Mesendoderm (in vitro differentiated cells): ENCODE results near the gene ANKRD40.

Source experiments
- DNase-seq: peaks from one replicate; pipeline ENCODE4 v3.0.0; 2013
- H2AK5ac ChIP-seq: 2 replicates; pipeline ENCODE4 v1.6.1; 2013; ENCODE audit warnings: low read length, inconsistent platforms
- H2BK120ac ChIP-seq: 2 replicates; pipeline ENCODE4 v1.6.1; 2013; ENCODE audit warnings: low read depth, mild to moderate bottlenecking, low read length, moderate library complexity, mixed read lengths
- H2BK15ac ChIP-seq: replicated peaks from 2 replicates; pipeline ENCODE4 v1.6.1; 2013; ENCODE audit warnings: low read depth, mild to moderate bottlenecking, moderate library complexity
- H2BK5ac ChIP-seq: 2 replicates; pipeline ENCODE4 v1.6.1; 2013; ENCODE audit warnings: low read length, inconsistent platforms
- H3K18ac ChIP-seq: 2 replicates; pipeline ENCODE4 v1.6.1; 2013; ENCODE audit warnings: mild to moderate bottlenecking, low read length, mixed read lengths
- H3K23ac ChIP-seq: one replicate; pipeline ENCODE4 v1.6.1; 2013; ENCODE audit warnings: low read length
- H3K27ac ChIP-seq: 2 replicates; pipeline ENCODE4 v1.5.1; 2013; ENCODE audit warnings: low read depth, mild to moderate bottlenecking, inconsistent platforms, low read length, moderate library complexity
- H3K27me3 ChIP-seq: 2 replicates; pipeline ENCODE4 v1.6.1; 2013; ENCODE audit warnings: low read length, control low read depth, mild to moderate bottlenecking, inconsistent platforms; ENCODE audit not compliant: insufficient read depth, poor library complexity
- H3K36me3 ChIP-seq: 2 replicates; pipeline ENCODE4 v1.6.1; 2013; ENCODE audit warnings: low read length, inconsistent platforms; ENCODE audit not compliant: control insufficient read depth, insufficient read depth
- H3K4ac ChIP-seq: one replicate; pipeline ENCODE4 v1.6.1; 2013; ENCODE audit warnings: low read depth, mild to moderate bottlenecking, low read length, moderate library complexity
- H3K4me1 ChIP-seq: 2 replicates; pipeline ENCODE4 v1.6.1; 2013; ENCODE audit warnings: low read depth, low read length, inconsistent platforms; ENCODE audit not compliant: control insufficient read depth
- H3K4me2 ChIP-seq: 2 replicates; pipeline ENCODE4 v1.6.1; 2013; ENCODE audit warnings: low read length
- H3K4me3 ChIP-seq: 2 replicates; pipeline ENCODE4 v1.5.1; 2013; ENCODE audit warnings: mild to moderate bottlenecking, low read length
- H3K56ac ChIP-seq: one replicate; pipeline ENCODE4 v1.6.1; 2013; ENCODE audit warnings: low read length
- H3K79me1 ChIP-seq: 2 replicates; pipeline ENCODE4 v1.6.1; 2013; ENCODE audit warnings: low read length, inconsistent platforms
- H3K79me2 ChIP-seq: 2 replicates; pipeline ENCODE4 v1.6.1; 2013; ENCODE audit warnings: mild to moderate bottlenecking, low read length; ENCODE audit not compliant: control insufficient read depth, insufficient read depth
- H3K9ac ChIP-seq: 2 replicates; pipeline ENCODE4 v1.6.1; 2013; ENCODE audit warnings: low read length, inconsistent platforms
- H4K5ac ChIP-seq: one replicate; pipeline ENCODE4 v1.6.1; 2013; ENCODE audit warnings: low read length
- H4K8ac ChIP-seq: one replicate; pipeline ENCODE4 v1.6.1; 2013; ENCODE audit warnings: low read depth, mild to moderate bottlenecking, control low read depth, low read length, moderate library complexity
- WGBS: extraction: QIAGEN DNeasy Blood & Tissue Kit; methylation state at CpG from one replicate; pipeline ENCODE4 v1.1.7; 2013; ENCODE audit warnings: low lambda C conversion rate, missing lambda C conversion rate; ENCODE audit not compliant: insufficient coverage; ENCODE audit errors: extremely low coverage; 5-methylcytosine and 5-hydroxymethylcytosine counted together

ANKRD40 gene

DNA sequence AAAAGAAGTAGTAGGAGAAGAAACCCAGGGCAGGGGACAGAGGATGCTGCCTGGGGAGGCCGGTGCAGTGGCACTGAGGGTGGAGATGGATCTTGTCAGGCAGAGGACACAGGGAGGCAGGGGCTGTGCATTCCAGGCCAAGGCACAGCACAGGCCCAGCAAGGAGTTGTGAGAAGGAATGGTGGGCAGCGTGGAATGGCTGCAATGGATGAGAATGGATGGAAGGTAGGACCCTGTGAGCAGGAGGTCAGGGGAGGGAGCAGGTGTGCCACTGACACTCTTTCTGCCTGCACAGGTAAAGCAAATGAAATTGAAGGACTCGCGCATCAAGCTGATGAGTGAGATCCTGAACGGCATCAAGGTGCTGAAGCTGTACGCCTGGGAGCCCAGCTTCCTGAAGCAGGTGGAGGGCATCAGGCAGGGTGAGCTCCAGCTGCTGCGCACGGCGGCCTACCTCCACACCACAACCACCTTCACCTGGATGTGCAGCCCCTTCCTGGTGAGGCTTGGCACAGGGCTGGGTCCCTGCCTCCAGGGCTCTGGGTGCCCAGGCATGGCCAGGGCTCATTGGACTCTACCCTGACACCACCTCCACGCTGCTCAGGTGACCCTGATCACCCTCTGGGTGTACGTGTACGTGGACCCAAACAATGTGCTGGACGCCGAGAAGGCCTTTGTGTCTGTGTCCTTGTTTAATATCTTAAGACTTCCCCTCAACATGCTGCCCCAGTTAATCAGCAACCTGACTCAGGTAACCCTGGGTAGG is 40.3 kb downstream of the ANKRD40 start:
- H3K23ac ChIP-seq: no peak overlapping the region
- no peak overlapping the region for H4K5ac ChIP-seq
- peaks cover 3% of the 10 kb centered on the region for H3K4me1 ChIP-seq
- H3K4me3 ChIP-seq: no peak overlapping the region
- H2AK5ac ChIP-seq: no peak overlapping the region
- H3K9ac ChIP-seq: no peak overlapping the region
- no peaks in the 10 kb centered on the region for H3K79me2 ChIP-seq
- no peak overlapping the region for H3K18ac ChIP-seq
- H3K56ac ChIP-seq: no peak overlapping the region
- no peak overlapping the region for H3K27ac ChIP-seq
- no peak overlapping the region for H2BK5ac ChIP-seq
- DNase-seq: no peak
- no peaks in the 10 kb centered on the region for H3K27me3 ChIP-seq
- no peaks in the 10 kb centered on the region for H3K36me3 ChIP-seq
- no peak overlapping the region for H2BK15ac ChIP-seq
- H2BK120ac ChIP-seq: no peak overlapping the region
- no peaks in the 10 kb centered on the region for H3K79me1 ChIP-seq
- WGBS: no CpG with 5 or more reads among the region's 14 CpGs
- H3K4me2 ChIP-seq: no peak overlapping the region
- H3K4ac ChIP-seq: no peak overlapping the region
- H4K8ac ChIP-seq: no peak overlapping the region

DNA sequence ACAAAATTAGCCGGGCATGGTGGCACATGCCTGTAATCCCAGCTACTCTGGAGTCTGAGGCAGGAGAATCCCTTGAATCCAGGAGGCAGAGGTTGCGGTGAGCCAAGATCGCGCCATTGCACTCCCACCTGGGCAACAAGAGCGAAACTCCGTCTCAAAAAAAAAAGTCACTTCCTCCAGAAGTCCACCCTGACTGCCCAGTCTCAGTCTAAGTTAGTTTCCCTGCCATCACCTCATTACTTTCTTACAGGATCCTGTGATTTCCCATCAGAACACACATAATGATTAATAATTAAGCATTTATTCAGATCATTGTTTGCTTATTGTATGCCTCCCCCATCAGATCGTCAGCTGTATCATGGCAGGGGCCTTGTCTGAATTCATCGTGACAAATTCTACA is 41.4 kb downstream of the ANKRD40 start:
- H3K9ac ChIP-seq: no peak overlapping the region
- no peaks in the 10 kb centered on the region for H3K36me3 ChIP-seq
- no peak overlapping the region for H3K27ac ChIP-seq
- H3K4me1 ChIP-seq: peaks cover 5% of the 10 kb centered on the region
- no peak overlapping the region for H2BK120ac ChIP-seq
- H3K4me2 ChIP-seq: no peak overlapping the region
- H3K4ac ChIP-seq: no peak overlapping the region
- no peak overlapping the region for H3K18ac ChIP-seq
- no peaks in the 10 kb centered on the region for H3K79me2 ChIP-seq
- H2BK5ac ChIP-seq: no peak overlapping the region
- H4K8ac ChIP-seq: no peak overlapping the region
- H2BK15ac ChIP-seq: no peak overlapping the region
- no CpG with 5 or more reads among the region's 8 CpGs for WGBS
- DNase-seq: no peak
- H3K56ac ChIP-seq: no peak overlapping the region
- H3K23ac ChIP-seq: no peak overlapping the region
- no peak overlapping the region for H4K5ac ChIP-seq
- no peak overlapping the region for H3K4me3 ChIP-seq
- H2AK5ac ChIP-seq: no peak overlapping the region
- H3K79me1 ChIP-seq: no peaks in the 10 kb centered on the region
- H3K27me3 ChIP-seq: no peaks in the 10 kb centered on the region

DNA sequence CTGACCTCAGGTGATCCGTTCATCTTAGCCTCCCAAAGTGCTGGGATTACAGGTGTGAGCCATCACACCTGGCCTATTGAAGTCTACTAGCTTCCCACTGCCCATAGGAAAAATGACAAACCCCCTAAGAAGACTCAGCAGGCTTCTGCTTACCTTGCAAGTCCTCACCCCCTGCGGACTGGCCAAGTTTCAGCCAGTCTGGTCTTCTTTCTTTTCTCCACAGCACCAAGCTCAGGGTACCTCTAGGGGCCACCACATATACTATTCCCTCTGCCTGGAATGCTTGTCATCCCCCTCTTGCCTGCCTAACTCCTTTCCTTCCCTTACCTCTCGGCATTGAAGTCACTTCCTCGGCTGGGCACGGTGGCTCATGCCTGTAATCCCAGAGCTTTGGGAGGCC is 41.9 kb downstream of the ANKRD40 start:
- Histone ChIP-seq H2BK15ac (no peak overlapping the region), H3K23ac (no peak overlapping the region), H2BK120ac (no peak overlapping the region), H3K18ac (no peak overlapping the region), H2AK5ac (no peak overlapping the region), H3K4me2 (no peak overlapping the region), H3K56ac (no peak overlapping the region), H2BK5ac (no peak overlapping the region), H3K4ac (no peak overlapping the region), H4K5ac (no peak overlapping the region), H3K9ac (no peak overlapping the region), H4K8ac (no peak overlapping the region), H3K79me1 (no peaks in the 10 kb centered on the region), H3K27me3 (no peaks in the 10 kb centered on the region), H3K27ac (no peak overlapping the region), H3K79me2 (no peaks in the 10 kb centered on the region), H3K4me3 (no peak overlapping the region), H3K36me3 (no peaks in the 10 kb centered on the region), H3K4me1 (peaks cover 7% of the 10 kb centered on the region)
- no CpG with 5 or more reads among the region's 5 CpGs for WGBS
- DNase-seq: peak; percentile 79

DNA sequence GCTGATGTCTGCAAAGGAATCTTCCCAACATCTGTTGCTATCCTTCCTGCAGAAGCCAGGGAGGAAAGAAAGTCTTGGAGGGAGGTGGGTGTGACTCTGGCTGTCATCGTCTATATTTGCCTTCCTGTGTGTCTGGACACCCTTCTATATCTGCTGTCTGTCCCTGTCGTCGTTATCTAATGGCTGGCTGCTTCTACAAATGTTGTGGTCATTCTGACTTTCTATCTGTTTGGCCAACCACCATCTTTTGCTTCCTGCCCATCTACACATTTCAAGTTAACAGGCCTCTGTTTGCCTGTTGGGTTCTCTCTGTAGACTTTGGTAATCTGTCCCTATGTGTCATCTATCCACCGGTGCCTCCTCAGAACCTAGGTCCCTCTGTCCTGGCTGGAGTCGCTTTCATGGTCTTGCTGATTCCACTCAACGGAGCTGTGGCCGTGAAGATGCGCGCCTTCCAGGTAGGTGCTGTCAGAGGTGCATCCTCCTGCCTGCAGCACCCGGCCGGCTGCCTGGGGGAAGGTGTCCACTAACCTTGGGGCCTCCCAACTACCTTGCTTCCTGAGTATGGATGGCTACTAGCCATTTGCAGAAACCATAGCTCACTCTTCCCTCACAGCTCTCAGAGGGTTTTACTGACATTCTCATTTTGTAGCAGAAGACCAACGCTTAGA is 42.8 kb downstream of the ANKRD40 start:
- H3K4me2 ChIP-seq: no peak overlapping the region
- no peaks in the 10 kb centered on the region for H3K79me1 ChIP-seq
- H3K4me3 ChIP-seq: no peak overlapping the region
- no peak overlapping the region for H3K23ac ChIP-seq
- no peak for DNase-seq
- H2BK120ac ChIP-seq: no peak overlapping the region
- H3K27ac ChIP-seq: no peak overlapping the region
- no peak overlapping the region for H2AK5ac ChIP-seq
- H3K4ac ChIP-seq: no peak overlapping the region
- no peak overlapping the region for H2BK15ac ChIP-seq
- H4K8ac ChIP-seq: no peak overlapping the region
- H4K5ac ChIP-seq: no peak overlapping the region
- no peak overlapping the region for H3K9ac ChIP-seq
- peaks cover 7% of the 10 kb centered on the region for H3K4me1 ChIP-seq
- H3K56ac ChIP-seq: no peak overlapping the region
- no peak overlapping the region for H3K18ac ChIP-seq
- no CpG with 5 or more reads among the region's 12 CpGs for WGBS
- no peaks in the 10 kb centered on the region for H3K36me3 ChIP-seq
- H2BK5ac ChIP-seq: no peak overlapping the region
- H3K79me2 ChIP-seq: no peaks in the 10 kb centered on the region
- no peaks in the 10 kb centered on the region for H3K27me3 ChIP-seq

DNA sequence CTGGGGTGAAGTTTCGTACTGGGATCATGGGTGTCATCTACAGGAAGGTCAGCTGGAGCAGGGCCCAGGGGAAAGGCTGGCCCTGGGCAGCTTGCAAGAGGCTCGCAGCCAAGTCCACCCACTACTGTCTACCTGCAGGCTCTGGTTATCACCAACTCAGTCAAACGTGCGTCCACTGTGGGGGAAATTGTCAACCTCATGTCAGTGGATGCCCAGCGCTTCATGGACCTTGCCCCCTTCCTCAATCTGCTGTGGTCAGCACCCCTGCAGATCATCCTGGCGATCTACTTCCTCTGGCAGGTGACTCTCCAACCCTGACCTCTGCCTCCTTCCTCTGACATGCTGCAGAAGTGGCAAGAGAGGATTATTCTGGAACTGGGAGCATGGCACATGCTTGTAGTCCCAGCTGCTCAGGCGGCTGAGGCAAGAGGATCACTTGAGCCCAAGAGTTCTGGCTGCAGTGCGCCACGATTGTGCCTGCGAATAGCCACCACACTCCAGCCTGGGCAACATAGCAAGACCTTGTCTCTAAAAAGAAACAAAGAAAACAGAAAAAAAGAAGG is 43.8 kb downstream of the ANKRD40 start:
- Histone ChIP-seq H3K18ac (no peak overlapping the region), H3K79me2 (no peaks in the 10 kb centered on the region), H3K4me1 (peaks cover 7% of the 10 kb centered on the region), H3K36me3 (no peaks in the 10 kb centered on the region), H3K56ac (no peak overlapping the region), H3K9ac (no peak overlapping the region), H3K79me1 (no peaks in the 10 kb centered on the region), H3K4me2 (no peak overlapping the region), H3K4me3 (no peak overlapping the region), H3K27ac (no peak overlapping the region), H3K27me3 (no peaks in the 10 kb centered on the region), H2AK5ac (no peak overlapping the region), H2BK120ac (no peak overlapping the region), H4K5ac (no peak overlapping the region), H3K23ac (no peak overlapping the region), H3K4ac (no peak overlapping the region), H4K8ac (no peak overlapping the region), H2BK5ac (no peak overlapping the region), H2BK15ac (no peak overlapping the region)
- WGBS: no CpG with 5 or more reads among the region's 10 CpGs
- no peak for DNase-seq
